Erythroblast (primary cell): Measurements from ENCODE around the gene A4GALT.

ENCODE experiments used
- DNase-seq, 2 experiments: peaks; one replicate each; lab custom pipeline; 2025; lab: John Stamatoyannopoulos, UW
- GATA1 ChIP-seq: IDR thresholded peaks from 2 replicates; pipeline ENCODE4 v1.6.1; 2011; ENCODE audit warnings: low read depth, mild to moderate bottlenecking, control low read depth, low read length, moderate library complexity
- POLR2A ChIP-seq: IDR thresholded peaks from 2 replicates; pipeline ENCODE4 v1.6.1; 2011; ENCODE audit warnings: mild to moderate bottlenecking, low read length

A4GALT gene

DNA sequence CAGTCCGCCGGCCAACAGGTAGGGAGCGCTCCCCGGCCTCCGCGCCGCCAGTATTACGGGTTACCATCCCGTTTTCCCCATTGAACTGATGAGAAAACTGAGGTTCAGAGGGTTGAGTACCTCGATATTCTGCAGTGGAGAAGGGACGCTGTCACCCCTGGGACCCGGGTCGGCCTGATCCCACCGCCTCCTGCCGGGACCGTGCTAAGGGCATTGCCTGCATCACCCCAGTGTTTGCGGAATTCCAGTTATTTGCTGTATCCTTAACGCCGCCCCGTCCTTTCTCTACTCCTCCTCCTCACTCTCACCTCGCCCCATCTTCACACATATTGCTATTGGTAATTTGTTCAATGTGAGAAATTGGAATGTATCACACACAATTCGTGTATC lies 370 bp upstream of the A4GALT start:
- DNase-seq: no peak

DNA sequence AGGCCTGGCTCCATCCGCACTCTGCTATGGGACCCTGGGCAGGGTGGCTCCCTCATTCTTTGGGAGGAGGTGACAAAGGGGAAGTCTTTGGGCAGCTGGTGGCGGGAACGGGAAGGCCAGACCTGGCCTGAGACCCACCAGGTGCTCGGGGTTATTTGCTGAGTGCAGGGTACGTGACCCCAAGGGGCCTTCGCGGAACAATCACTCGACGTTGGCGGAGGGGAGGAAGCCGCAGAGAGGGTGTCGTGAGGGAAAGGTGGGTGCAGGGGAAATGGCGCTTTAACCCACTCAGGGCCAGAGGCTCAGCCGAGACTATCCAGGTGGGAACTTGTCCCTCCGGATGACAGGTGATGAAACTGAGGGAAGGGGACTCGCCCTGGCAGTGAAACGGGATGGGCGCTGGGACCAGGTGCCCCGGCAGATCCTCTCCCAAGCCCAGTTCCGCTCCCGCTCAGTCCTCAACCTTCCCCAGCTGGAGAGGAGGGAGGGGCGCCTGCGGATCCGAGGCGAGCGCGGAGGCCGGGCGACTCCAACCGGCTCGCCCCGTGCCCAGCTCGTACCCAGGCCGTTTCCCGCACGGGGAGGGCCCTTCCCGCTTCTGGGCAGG lies 911 bp downstream of the A4GALT start:
- TF ChIP-seq POLR2A (no peak), GATA1 (no peak)
- DNase-seq: no peak

More for the DNA sequence above, 370 bp upstream of the A4GALT start:
- TF ChIP-seq GATA1: no peak
- peak; percentile 45 for TF ChIP-seq POLR2A

DNA sequence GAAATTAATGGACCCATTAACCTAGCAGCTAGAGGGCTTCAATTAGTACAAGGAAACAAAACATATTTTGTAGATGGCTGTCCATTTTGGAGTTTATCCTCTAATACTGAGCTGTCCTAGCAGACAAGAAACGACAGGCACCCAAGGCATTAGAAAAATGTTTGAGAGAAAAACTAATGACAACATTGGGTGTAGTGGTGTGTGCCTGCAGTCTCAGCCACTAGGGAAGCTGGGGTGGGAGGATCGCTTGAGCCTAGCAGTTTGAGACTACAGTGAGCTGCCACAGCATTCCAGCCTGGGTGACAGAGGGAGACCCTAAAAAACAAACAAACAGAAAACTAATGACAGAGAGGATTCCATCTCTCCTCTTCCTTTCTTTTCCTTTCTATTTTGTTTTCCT lies 1.5 kb downstream of the A4GALT start:
- DNase-seq: peak; percentile 37 to 55
- TF ChIP-seq GATA1 (no peak), POLR2A (peak; percentile 51)

DNA sequence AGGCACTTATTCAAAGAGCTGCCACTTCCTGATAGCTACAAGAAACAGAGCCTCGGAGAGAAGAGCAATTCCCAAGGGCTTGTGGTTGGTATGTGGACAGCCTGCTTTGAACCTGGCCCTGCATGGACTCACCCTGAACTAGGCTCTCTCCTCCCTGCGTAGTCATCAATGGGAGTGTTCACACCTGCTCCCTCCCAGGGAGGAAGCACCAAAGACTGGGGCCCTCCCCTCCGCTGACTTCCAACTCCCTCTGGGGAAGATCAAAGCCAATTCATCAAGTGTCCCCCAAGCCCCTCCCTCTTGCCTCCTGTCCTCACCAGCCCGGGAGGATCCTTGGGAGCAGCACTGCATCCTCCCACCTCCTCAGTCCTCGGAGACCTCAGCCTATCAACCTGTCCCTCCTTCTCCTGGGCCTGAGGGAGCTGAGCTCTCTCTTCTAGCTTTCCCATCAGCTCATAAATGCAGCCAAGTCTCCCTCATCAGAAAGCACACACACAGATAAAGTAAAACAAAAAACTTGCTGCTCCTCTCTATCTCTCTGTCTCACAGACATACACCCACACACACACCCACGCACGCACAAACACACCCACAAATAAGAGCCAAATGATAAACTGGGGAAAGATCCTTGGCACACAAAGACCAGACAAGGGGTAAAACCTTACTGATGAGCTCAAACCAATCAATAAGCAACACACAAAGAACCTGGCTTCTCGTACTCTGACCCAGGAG lies 3.3 kb downstream of the A4GALT start:
- TF ChIP-seq GATA1 (no peak), POLR2A (peak; percentile 74)
- DNase-seq: peak; percentile 68 to 82

DNA sequence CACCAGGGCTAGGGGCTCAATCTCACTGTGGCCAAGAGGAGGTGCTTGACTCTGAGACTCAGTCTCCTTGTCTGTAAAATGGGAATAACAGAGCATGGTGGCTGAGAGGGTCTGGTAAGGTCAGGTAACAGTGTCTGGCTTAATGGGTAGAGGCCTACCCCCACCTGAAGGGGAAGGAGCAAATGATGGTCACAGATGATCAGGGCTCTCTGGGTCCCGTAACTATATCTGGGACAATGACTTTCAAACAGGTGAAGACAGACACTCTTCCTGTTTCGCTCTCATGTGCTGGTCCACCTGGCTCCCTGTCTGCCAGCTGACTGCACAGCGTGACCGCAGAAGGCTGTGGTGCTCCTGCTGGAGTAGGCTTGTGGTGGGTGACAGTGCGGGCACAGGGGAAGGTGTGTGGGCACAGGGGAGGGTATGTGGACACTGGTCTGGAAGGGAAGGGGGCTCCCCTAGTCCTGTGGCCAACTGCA lies 4.0 kb downstream of the A4GALT start:
- DNase-seq: no peak
- TF ChIP-seq POLR2A: no peak

DNA sequence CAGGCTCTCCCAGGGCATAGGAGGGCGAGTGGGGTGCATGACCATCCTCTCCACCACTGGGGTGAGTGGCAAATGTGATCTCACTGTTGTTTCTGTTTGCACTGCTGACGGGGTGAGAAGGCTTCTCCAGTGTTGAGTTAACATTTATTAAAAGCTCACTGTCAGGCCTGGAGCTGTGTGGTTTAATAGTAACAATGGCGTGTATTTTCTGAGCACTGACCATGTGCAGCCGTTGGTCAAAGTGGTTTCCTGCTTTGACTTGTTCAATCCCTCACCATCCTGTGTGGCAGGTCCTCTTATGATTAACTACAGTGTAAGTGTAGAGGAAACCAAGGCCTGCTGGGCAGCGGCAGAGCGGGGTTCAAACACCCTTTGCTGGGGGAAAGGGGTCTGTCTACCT lies 4.4 kb downstream of the A4GALT start:
- no peak for TF ChIP-seq GATA1
- TF ChIP-seq POLR2A: no peak
- no peak for DNase-seq

DNA sequence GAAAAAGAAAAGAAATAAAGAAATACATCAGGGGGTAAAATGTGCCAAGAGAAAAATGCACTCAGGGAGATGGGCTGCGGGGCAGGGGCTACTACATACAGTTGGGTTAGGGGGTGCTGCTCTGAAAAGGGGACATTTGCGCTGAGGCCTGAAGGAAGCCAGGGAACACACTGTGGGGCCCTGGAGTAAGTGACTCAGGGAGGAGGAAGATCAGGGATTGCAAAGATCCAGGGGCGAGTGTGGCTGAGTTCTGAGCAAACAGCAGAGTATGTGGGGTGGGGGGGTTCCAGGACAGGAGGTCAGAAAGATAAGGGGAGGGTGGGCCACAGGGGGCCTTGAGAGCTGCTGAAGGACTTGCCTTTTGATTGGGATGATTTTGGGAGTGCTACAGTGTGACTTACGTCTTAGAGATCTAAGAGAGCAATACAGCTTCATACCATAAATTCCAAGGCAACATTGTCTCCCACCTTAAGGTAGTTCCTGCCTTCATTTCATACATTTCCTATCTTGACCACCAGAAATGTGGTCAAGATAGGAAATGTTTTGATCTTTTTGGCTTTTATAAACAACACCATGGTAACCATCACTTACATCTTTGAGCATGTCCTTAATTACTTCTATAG lies 5.8 kb downstream of the A4GALT start:
- peak in 1 of 2 experiments; percentile 73 for DNase-seq
- TF ChIP-seq POLR2A: no peak
- no peak for TF ChIP-seq GATA1

DNA sequence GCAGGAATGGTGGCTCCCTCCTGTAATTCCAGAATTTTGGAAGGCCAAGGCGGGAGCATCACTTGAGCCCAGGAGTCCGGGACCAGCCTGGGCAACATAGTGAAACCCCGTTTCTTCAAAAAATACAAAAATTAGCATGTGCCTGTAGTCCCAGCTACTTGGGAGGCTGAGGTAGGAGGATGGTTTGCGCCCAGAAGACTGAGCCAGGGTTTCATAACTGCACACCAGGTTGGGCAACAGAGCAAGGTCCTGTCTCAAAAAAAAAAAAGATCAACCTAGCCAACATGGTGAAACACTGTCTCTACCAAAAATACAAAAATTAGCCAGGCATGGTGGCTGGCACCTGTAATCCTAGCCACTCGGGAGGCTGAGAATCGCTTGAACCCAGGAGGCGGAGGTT lies 6.4 kb downstream of the A4GALT start:
- TF ChIP-seq POLR2A (no peak), GATA1 (no peak)
- no peak for DNase-seq

DNA sequence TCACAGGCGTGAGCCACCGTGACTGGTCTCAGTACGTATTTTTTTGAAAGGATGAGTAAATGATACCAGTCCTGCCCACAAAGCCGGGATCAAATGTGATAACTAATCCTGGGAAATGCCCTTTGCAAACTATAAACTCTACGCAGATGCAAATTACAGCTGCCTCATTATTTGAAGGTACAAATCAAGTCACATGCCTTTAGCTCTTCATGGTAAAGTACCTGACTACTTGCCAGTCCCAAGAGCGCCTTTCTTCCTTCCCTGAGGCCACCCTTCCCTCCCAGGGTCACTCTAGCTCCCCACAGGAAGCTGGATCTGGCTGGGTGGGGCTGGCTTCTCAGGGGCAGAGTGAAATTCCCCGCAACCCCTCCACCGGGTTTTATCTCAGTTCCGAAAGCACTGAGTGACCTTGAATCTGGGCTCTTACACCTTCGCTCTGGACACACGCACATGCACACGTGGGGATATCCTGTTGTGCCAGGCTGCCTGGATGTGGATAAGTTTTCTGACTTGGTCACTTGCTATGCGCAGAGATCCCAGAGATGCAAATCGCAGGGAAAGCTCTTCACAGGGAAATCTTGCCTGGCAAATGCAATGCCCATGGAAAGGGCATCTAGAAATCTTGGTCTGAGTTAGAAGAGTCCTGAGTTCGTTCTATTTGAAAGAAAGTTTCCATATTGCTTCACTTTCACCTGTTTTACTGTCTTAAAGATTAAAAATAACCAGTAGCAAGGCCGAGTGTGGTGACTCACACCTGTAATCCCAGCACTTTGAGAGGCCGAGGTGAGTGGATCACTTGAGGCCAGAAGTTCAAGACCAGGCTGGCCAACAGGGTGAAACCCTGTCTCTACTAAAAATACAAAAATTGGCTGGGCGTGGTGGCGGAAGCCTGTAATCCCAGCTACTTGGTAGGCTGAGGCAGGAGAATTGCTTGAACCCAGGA lies 8.5 kb downstream of the A4GALT start:
- TF ChIP-seq POLR2A (no peak), GATA1 (no peak)
- DNase-seq: no peak

DNA sequence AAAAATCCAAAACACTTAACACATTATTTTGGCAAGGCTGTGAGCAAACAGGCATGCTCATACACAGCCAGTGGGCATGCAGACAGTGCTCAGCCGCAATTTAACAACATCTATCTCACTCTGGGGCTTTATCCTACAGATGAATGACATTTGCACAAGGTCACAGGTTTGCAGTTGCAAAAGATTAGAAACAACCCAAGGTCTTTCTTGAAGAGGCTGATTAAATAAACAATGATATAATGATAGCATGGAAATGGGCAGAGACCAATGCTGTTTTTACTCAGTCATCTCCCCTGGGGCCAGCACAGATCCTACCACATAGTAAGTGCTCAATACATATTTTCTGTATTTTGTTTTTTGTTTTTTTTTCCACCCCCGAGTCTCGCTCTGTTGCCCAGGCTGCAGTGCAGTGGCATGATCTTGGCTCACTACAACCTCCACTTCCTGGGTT lies 9.4 kb downstream of the A4GALT start:
- DNase-seq: no peak
- TF ChIP-seq POLR2A (no peak), GATA1 (no peak)

DNA sequence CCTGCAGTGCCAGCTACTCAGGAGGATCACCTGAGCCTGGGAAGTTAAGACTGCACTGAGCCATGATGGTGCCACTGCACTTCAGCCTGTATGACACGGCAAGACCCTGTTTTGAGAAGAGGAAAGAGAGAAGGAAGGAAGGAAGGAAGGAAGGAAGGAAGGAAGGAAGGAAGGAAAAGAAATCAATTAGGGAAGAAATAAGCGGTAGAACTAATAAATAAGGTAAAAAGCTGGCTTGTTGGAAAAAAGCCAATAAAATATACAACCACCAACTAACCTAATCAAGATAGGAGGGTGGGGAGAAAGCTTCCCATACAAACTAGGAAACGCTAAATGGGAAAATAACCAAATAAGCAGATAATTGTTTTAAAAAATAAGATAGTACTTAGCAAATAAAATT lies 12.3 kb downstream of the A4GALT start:
- no peak for DNase-seq

DNA sequence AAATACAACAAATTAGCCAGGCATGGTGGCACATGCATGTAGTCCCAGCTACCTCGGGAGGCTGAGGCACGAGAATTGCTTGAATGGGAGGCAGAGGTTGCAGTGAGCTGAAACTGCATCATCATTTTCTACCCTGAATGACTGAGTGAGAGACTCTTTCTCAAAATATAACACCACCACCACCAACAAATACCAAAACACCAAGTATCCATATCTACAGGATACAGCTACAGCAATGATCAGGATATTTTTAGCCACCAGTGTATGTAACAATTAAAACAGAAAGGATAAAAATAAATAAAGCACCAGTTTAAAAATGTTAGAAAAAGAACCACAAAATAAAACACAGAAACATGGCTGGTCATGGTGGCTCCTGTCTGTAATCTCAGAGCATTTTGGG lies 13.2 kb downstream of the A4GALT start:
- TF ChIP-seq POLR2A: no peak
- no peak for TF ChIP-seq GATA1
- no peak for DNase-seq

More for the DNA sequence above, 12.3 kb downstream of the A4GALT start:
- no peak for TF ChIP-seq POLR2A
- no peak for TF ChIP-seq GATA1

DNA sequence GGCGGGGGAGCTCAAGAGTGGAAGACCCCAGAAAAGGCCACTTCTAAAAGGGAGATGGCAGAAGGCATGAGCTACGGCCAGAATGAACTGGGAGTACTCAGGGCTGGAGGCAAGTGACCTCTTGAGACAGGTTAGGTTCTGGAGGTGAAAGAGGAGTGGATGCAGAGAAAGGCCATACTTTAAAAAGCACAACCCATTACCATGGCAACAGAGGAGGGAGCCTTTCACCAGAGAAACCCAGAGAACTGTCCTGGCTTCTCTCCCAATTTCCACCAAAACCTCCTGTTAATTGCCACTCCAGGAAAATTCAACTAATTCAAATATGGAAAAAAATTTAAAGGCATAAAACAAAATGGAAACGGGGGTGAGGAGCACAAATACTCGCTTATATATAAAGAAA lies 15.8 kb downstream of the A4GALT start:
- TF ChIP-seq GATA1 (no peak), POLR2A (no peak)
- DNase-seq: no peak

DNA sequence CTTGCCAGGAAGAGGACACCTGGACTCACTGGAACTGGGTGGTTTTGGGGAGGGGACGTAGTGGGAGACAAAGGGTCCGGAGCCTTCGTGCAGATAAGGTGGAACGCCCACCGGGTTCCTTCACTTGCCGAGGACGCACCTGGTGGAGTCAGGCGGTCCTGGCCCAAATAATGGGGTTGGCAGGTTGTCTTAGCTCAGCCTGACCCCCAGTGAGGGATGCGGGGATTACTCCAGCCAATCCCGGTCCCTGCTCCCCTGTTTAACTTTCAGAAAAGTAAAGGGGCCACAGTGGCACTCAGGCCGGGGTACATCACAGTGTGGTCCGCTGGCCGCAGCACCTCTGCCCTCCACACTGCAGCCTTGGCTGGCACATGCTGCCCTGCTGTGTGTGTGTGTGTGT lies 18.0 kb downstream of the A4GALT start:
- no peak for TF ChIP-seq GATA1
- no peak for TF ChIP-seq POLR2A
- no peak for DNase-seq
